PC-9 (cell line): ENCODE measurements around the gene CHTF18.
"Not testable (repeated sequence)": the region's sequence is repeated elsewhere in the genome, so short reads cannot be mapped to it uniquely, and the experiment has no call there.

Experiments used
- CTCF ChIP-seq: fragments of 200-600 bp; sonication (generic); conservative IDR thresholded peaks from 2 replicates; pipeline ENCODE4 v1.6.1; 2017; ENCODE audit warnings: mixed run types, antibody characterized with exemption, mild to moderate bottlenecking, moderate library complexity
- EZH2 ChIP-seq: fragments of 200-600 bp; sonication (generic); IDR thresholded peaks from 2 replicates; pipeline ENCODE4 v1.8.0; 2017; ENCODE audit warnings: antibody characterized with exemption, low read depth

DNA sequence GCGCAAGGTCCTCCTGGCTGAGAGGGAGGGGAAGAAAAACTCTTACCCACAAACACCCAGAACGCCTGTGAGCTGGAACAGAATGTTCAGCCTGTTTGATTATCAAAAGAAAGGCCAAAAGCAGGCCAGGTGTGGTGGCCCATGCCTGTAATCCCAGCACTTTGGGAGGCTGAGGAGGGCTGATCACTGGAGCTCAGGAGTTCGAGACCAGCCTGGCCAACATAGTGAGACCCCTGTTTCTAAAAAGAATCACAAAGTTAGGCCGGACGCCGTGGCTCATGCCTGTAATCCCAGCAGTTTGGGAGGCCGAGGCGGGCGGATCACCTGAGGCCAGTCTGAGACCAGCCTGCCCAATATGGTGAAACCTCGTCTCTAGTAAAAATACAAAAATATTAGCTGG lies 12.1 kb upstream of the CHTF18 start:
- TF ChIP-seq CTCF, EZH2: not testable (repeated sequence)
